GM19035 (cell line): ENCODE results near the gene SUCLG2.
"Not testable (repeated sequence)": the region's sequence is repeated elsewhere in the genome, so short reads cannot be mapped to it uniquely, and the experiment has no call there.

Source experiments
- ATAC-seq: cut with Tn5 transposase; IDR thresholded peaks from one replicate; pipeline ENCODE4 v1.9.1; 2021; ENCODE audit not compliant: unreplicated experiment

Gene SUCLG2

GRCh38 chr3:67564008-67564407, 90.4 kb downstream of the SUCLG2 start:
- no peak for ATAC-seq

GRCh38 chr3:67561667-67562394, 92.6 kb downstream of the SUCLG2 start:
- no peak for ATAC-seq

- ATAC-seq = no peak
Measured at GRCh38 chr3:67561266-67561665, 93.1 kb downstream of the SUCLG2 start.

- ATAC-seq = no peak
Measured at GRCh38 chr3:67559029-67559605, 95.3 kb downstream of the SUCLG2 start.

GRCh38 chr3:67558426-67558825, 96.0 kb downstream of the SUCLG2 start:
- no peak for ATAC-seq

- ATAC-seq = no peak
Measured at GRCh38 chr3:67557848-67558355, 96.5 kb downstream of the SUCLG2 start.

- ATAC-seq = no peak
Measured at GRCh38 chr3:67551361-67552016, 102.9 kb downstream of the SUCLG2 start.

GRCh38 chr3:67550541-67550940, 103.9 kb downstream of the SUCLG2 start:
- ATAC-seq = no peak

GRCh38 chr3:67542502-67543250, 111.7 kb downstream of the SUCLG2 start:
- not testable (repeated sequence) for ATAC-seq

GRCh38 chr3:67540198-67540894, 114.1 kb downstream of the SUCLG2 start:
- ATAC-seq = no peak

- not testable (repeated sequence) for ATAC-seq
Measured at GRCh38 chr3:67537203-67537602, 117.2 kb downstream of the SUCLG2 start.

- ATAC-seq = no peak
Measured at GRCh38 chr3:67535006-67535405, 119.4 kb downstream of the SUCLG2 start.

GRCh38 chr3:67534594-67534993, 119.8 kb downstream of the SUCLG2 start:
- no peak for ATAC-seq

GRCh38 chr3:67531181-67532101, 123.0 kb downstream of the SUCLG2 start:
- no peak for ATAC-seq

GRCh38 chr3:67529915-67530314, 124.5 kb downstream of the SUCLG2 start:
- no peak for ATAC-seq

- ATAC-seq = no peak
Measured at GRCh38 chr3:67529337-67529736, 125.1 kb downstream of the SUCLG2 start.

GRCh38 chr3:67526246-67526645, 128.2 kb downstream of the SUCLG2 start:
- ATAC-seq = no peak

GRCh38 chr3:67524046-67524445, 130.4 kb downstream of the SUCLG2 start:
- ATAC-seq = no peak

GRCh38 chr3:67522081-67522480, 132.3 kb downstream of the SUCLG2 start:
- ATAC-seq = no peak
